AG10803 (cell line): ENCODE data around the gene ASS1.

Experiments used
- DNase-seq: peaks from one replicate; pipeline ENCODE4 v3.0.0; 2010; ENCODE audit warnings: low read depth
- H3K4me3 ChIP-seq: 2 replicates; pipeline ENCODE4 v1.5.1; 2011; ENCODE audit warnings: mild to moderate bottlenecking, low read length, control low read depth
- TF ChIP-seq, protein P1 (sequence below): conservative IDR thresholded peaks from 2 replicates; pipeline ENCODE4 v1.5.1; 2011; ENCODE audit warnings: mild to moderate bottlenecking, low read length, control low read depth, inconsistent platforms

The ASS1 gene

DNA sequence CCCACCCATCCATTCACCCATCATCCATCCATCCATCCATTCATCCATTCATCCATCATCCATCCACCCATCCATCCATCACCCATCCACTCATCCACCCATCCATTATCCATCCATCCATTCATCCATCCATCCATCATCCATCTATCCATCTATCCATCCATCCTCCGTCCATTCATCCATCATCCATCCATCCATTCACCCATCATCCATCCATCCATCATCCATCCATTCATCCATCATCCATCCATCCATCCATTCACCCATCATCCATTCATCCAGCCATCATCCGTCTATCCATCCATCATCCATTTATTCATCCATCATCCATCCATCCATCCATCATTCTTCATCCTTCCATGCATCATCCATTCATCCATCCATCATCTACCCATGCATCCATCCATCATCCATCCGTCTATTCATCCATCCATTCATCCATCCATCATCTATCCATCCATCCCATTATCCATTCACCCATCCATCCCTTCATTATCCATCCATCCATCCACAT lies 10.1 kb downstream of the ASS1 start:
- no peak overlapping the region for H3K4me3 ChIP-seq
- DNase-seq = no peak
- TF ChIP-seq, protein P1, sequence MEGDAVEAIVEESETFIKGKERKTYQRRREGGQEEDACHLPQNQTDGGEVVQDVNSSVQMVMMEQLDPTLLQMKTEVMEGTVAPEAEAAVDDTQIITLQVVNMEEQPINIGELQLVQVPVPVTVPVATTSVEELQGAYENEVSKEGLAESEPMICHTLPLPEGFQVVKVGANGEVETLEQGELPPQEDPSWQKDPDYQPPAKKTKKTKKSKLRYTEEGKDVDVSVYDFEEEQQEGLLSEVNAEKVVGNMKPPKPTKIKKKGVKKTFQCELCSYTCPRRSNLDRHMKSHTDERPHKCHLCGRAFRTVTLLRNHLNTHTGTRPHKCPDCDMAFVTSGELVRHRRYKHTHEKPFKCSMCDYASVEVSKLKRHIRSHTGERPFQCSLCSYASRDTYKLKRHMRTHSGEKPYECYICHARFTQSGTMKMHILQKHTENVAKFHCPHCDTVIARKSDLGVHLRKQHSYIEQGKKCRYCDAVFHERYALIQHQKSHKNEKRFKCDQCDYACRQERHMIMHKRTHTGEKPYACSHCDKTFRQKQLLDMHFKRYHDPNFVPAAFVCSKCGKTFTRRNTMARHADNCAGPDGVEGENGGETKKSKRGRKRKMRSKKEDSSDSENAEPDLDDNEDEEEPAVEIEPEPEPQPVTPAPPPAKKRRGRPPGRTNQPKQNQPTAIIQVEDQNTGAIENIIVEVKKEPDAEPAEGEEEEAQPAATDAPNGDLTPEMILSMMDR = no peak

DNA sequence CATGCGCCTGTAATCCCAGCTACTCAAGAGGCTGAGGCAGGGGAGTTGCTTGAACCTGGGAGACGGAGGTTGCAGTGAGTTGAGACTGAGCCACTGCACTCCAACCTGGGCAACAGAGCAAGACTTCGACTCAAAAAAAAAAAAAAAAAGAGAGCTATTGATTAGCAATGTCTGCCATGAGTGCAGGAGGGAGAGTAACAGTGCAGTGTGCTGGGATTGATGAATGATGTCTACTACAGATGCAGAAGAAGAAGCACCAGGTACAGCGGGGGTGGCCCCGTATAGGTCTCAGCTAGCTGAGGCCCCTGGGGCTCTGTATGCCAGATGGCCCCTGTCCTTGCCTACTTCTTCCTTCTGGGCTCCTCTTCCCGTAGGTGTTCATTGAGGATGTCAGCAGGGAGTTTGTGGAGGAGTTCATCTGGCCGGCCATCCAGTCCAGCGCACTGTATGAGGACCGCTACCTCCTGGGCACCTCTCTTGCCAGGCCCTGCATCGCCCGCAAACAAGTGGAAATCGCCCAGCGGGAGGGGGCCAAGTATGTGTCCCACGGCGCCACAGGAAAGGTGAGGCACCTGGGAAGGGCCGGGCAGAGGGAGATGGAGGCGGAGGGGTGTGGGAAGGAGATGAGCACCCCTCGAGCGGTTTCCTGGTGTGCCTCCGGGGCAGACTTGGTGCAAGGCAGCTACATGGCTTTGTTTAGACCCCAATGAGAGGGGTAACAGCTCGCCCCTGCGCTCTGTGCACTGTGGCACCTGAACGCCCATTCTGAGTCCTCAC lies 13.5 kb downstream of the ASS1 start:
- no peak for DNase-seq
- TF ChIP-seq, protein P1 = no peak
- H3K4me3 ChIP-seq = no peak overlapping the region

DNA sequence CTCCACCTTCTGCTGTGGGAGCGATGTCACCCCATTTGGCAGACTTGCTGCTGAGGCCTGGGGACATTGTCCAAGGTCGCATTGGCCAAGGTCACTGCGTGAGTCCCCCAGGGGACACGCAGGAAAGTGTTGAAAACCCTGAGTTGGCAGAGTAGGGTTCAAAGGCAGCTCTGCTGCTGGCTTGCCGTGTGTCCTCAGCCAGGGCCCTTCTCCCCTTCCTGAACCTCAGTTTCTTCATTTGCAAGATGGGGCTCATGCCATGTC lies 14.0 kb downstream of the ASS1 start:
- TF ChIP-seq, protein P1 = no peak
- DNase-seq = no peak
- H3K4me3 ChIP-seq = no peak overlapping the region

DNA sequence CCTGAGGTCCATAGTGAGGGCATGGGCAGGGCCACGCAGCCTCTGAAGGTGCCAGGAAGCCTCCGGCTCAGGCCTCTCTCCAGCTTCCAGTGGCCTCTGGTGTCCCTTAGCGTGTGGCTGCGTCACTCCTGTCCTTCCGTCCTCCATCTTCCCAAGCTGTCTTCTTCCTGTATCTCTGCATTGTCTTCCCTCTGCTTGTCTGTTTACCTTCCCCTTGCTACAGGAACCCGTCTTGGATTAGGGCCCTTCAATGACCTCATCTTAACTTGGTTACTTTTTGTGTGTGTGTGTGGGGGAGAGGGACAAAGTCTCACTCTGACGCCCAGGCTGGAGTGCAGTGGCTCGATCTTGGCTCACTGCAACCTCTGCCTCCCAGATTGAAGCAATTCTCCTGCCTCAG lies 14.4 kb downstream of the ASS1 start:
- H3K4me3 ChIP-seq = no peak overlapping the region
- TF ChIP-seq, protein P1 = no peak
- no peak for DNase-seq

DNA sequence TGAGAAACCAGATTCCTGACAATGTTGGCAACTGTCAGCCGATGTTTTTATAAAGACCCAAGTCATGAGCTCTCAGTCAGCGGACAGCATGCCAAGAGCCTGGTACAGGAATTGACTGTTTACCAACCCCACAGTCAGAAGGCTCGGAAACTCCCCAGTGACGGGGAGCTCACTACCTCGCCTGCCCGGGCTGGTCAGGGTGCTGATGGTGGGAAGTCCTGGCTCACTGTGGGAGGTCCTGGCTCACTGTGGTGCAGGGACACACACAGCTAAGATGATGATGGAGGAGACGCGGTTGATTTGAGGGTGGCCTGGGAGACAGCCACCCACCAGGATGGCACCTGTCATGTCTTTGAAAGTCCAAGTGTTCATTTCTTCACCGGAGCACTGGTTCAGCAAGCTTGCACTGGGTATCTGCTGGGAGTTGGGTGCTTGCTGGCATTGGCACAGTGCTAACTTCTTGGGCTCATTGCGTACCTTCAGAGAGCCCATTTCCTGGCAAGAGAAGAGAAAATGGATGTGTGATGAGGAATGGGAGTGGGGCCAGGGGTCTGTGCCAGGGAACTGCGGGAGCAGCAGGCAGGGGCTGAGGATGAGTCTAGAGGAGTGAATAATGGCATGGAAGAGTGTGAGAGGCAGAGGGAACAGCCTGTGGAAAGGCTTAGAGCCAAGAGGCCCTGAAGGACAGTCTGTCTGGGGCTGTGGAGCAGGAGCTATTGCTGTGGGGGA lies 15.3 kb downstream of the ASS1 start:
- TF ChIP-seq, protein P1 = no peak
- DNase-seq = no peak
- no peak overlapping the region for H3K4me3 ChIP-seq

DNA sequence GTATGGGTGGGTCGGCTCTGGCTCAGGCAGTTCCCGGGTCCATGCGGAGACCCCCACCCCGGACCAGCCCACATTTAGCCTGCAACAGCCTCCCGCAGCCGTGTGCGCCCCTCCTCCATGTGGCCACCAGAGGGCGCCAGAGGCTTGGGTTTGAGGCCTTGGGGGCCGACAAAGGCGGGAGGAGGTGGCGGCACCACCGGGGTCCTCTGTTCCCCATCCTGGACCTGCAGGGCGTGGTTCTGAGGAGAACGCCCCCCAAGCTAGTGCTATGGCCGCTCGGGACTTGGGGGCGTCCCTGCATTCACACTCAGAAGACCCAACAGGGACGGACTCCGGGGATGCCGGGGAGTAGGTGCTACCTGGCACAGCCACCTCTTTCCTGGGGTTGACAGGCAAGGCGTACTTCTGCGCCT lies 16.5 kb downstream of the ASS1 start:
- TF ChIP-seq, protein P1 = peak; percentile 68
- no peak overlapping the region for H3K4me3 ChIP-seq
- DNase-seq = no peak

DNA sequence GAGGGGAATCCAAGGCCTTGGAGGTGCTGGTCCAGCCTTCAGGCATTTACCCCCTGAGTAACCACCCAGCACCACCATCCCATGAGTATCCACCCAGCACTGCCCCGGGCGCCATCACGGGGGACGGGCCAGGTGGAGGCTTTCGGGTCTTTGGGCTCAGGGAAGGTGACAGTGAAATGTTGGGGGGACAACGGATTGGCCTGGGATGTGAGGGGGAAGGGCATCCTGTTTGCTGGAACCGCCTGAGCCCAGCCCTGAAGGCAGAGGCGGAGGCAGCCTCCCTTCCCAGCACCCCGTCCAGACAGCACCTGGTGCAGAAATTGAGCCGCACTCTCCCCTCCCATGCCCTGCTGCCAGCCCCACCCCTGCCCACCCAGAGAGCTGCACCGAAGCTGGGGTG lies 17.0 kb downstream of the ASS1 start:
- no peak overlapping the region for H3K4me3 ChIP-seq
- TF ChIP-seq, protein P1 = no peak
- DNase-seq = no peak
